GM13976 (cell line): ENCODE measurements around the gene NUDT14.

Source experiments
- DNase-seq: peaks from one replicate; pipeline ENCODE4 v3.0.0; 2012; ENCODE audit warnings: low spot score
- CTCF ChIP-seq: IDR thresholded peaks from 2 replicates; pipeline ENCODE4 v1.5.1; 2012; ENCODE audit warnings: borderline replicate concordance, mild to moderate bottlenecking; ENCODE audit not compliant: insufficient read depth; ENCODE audit errors: extremely low read depth, missing control alignments, control extremely low read depth
- in situ Hi-C: fragments of 300-500 bp; cut with MboI; formaldehyde crosslinking; loops from one replicate; pipeline ENCODE4 v1.12.0; 2022; ENCODE audit warnings: low sequenced_read_pairs, mixed read lengths, inconsistent platforms; ENCODE audit not compliant: unreplicated experiment

NUDT14 gene

GRCh38 chr14:105137481-105138020 lies 43.6 kb downstream of the NUDT14 start:
- in situ Hi-C loops = no loop called here
- DNase-seq = no peak
- TF ChIP-seq CTCF = no peak

- no peak for DNase-seq
- in situ Hi-C loops = no loop called here
- no peak for TF ChIP-seq CTCF
These were observed 44.5 kb downstream of the NUDT14 start for GRCh38 chr14:105136401-105137322.

- DNase-seq = no peak
- in situ Hi-C loops = no loop called here
- TF ChIP-seq CTCF = no peak
These were observed 45.3 kb downstream of the NUDT14 start for GRCh38 chr14:105135700-105136395.

- in situ Hi-C loops = no loop called here
- no peak for TF ChIP-seq CTCF
- no peak for DNase-seq
These were observed 48.0 kb downstream of the NUDT14 start for GRCh38 chr14:105132921-105133654.

- in situ Hi-C loops = no loop called here
- no peak for TF ChIP-seq CTCF
- no peak for DNase-seq
These were observed 49.9 kb downstream of the NUDT14 start for GRCh38 chr14:105131241-105131640.

- TF ChIP-seq CTCF = no peak
- in situ Hi-C loops = no loop called here
- no peak for DNase-seq
These were observed 53.1 kb downstream of the NUDT14 start for GRCh38 chr14:105128059-105128458.
